ENCODE results near the gene EVA1C.
"Not testable (repeated sequence)": the region's sequence is repeated elsewhere in the genome, so short reads cannot be mapped to it uniquely, and the experiment has no call there.

The EVA1C gene

DNA sequence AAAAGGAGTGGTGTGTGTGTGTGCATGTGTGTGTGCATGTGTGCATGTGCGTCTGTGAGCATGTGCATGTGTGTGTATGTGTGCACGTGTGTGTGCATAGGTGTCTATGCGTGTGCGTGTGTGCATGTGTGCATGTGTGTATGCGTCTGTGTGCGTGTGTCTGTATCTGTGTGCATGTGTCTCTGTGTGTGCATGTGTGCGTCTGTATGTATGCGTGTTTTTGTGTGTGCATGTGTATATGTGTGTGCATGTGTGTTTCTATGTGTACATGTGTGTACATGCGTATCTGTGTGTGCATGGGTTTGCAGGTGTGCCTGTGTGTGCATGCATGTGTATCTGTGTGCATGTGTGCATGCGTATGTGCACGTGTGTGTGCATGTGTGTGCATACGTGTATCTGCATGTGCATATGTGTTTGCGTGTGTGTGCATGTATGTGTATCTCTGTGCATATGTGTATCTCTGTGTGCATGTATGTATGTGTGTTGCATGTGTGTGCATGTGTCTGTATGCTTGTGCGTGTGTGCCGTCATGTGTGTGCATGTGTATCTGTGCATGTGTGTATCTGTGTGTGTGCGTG, 94.9 kb downstream of the EVA1C start:
- DNase-seq: no peak

- not testable (repeated sequence) for DNase-seq
Measured at GRCh38 chr21:32508036-32508435, 95.5 kb downstream of the EVA1C start.

- DNase-seq: no peak
Measured at GRCh38 chr21:32508558-32508957, 96.1 kb downstream of the EVA1C start.

DNA sequence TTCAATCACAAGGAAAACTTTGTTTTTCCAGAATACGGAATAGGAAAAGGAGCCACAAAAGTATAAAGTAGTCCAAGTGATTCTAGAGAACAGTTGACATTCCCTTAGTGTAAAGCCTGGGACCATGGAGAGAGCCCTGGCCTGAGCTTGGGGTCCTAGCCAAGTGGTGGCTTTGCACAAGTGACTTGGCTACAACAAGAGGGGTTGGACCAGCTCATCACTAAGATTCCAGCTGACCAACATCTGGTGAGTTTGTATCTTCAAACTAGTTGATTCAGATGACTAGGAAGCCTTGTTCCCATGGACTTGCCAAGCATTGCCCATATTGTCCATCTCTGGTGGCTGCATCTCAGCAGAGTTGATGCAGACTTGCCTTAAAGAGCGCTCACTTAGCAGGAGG, 96.5 kb downstream of the EVA1C start:
- DNase-seq: not testable (repeated sequence)

GRCh38 chr21:32514275-32515055, 102.0 kb downstream of the EVA1C start:
- DNase-seq: no peak

DNA sequence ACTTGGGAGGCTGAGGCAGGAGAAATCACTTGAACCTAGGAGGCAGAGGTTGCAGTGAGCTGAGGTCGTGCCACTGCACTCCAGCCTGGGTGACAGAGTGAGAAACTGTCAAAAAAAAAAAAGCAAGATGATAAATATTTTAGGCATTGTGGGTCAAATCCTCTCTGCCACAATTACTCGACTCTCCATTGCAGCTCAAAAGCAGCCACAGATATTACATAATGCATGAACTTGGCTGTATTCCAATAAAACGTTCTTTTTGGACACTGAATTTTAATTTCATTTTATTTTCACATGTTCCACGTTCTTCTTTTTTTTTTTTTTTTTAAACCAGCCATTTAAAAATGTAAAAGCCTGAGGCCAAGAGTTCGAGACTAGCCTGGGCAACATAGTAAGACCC, 103.4 kb downstream of the EVA1C start:
- DNase-seq: no peak

GRCh38 chr21:32516756-32517649, 104.5 kb downstream of the EVA1C start:
- no peak for DNase-seq

DNA sequence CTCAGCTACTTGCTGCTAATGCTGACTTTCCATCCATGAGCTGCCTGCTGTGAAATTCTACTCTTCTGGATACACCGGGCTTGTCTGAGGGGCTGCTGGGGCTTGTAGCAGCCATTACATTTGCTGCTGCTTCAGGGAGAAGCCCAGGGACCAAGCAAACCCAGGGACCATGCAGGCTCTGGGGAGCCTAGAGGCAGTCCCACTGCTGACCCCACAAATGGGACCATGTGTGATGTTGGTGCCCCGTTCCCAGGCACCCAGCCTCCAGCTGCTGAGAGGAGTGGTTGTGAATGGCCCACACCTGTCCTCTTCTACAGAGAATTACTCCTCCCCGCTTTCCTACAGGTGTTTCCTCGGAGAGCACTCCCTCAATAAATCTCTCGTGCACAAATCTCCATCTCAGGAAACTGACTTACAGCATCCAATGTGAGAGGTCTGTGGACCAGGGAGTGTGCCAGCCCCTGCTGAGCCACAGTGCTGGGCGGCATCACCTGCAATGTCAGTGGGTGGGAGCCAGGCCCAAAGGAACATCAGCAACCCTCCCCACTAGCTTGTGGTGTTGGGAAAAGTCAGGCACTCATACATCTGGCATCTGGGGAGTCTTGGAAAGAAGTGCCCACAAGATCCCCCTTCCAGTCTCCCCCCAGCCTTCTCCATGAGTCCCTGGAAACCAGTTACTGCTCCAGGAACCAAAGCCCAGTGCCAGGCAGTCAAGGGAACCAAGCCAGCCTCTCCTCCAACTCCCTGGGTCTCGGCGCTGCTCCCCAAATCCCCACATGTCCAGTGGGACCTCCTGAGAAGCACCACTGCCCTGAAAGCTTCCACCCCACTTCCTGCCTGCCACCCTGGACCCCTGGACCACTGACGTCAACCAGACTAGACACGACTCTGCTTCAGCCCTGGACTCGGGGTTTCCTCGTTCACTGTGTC, 107.7 kb downstream of the EVA1C start:
- DNase-seq: no peak

DNA sequence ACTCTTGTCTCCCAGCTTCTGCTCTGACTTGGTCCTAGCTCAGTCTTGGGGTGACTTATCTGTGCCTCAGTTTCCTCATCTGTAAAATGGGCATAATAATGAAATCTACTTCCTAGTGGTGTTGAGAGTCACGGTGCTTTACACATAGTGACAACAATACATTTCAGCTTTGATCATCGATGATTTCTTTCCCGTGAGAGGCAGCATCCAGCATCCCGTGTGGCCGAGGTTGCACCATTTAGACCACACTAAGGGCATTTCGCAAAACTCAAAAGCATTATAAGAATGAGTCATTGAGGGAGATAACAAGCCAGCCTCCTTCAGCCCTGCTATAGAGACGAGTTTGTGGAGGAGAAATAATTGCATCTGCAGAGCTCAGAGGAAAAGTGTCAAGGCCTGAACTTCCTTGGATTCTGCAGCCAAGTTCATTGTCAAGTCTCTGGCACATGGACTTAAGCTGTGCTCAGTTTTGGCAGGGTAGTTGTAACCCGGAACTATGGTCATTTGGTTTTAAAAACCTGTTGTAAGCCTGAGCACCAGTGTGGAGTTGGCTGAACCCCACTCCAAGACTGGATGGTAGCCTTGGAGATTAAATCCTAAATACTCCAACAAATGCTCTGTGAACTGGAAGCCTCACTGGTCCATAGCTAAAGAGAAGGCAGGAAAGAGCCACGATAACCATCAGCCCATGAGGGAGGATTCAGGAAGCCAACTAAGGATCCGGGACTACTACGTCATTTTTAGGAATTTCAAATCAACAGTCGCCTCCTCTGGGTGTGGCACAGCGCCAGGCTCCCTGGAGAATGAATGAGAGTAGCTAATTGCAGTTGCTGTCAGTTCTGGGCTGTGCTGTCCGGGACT, 108.6 kb downstream of the EVA1C start:
- no peak for DNase-seq

DNA sequence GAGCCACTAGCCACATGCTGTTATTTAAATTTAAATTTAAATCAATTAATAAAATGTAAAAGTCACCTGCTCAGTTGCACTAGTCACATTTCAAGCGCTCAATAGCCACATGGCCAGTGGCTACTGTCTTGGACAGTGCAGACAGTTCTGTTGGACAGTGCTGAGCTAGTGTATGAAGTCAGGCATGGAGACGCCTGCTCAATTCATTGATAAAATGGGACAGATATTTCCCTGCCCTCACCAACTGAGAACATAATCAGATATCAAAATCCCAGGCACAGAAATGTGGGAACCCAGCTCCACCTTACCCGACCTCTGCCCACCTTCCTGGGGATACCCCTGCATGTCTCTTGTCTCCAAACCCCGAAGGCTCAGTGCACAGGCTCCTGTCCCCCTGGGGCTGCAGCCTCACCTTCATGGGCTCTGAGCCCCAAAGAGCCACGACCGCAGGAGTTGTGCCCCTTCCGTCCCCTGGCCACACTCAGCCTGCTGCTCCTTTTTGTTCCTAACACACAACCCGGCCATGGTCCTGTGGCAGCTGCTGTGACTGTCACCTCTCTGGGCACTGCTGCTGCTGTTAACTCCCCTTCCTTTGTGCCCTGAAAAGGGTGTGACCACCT, 109.3 kb downstream of the EVA1C start:
- no peak for DNase-seq

DNA sequence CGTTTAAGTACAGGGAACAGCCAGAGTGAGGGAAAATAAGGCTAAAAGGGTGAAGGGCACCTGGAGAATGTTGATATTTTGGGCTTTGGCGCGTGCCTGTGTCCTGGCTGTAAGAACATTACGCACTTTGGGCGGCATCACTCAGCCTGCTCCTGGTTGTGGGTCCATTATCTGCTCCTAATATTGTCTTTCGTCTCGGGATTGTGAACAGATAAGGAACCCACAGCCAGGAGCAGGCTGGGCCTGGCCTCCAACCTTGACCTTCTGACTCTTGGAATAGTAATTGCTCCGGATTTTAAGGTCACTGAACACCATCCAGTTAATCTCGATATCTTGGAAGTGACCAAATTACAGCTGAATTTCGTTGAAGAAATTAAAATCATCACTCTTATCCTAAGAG, 111.0 kb downstream of the EVA1C start:
- no peak for DNase-seq

DNA sequence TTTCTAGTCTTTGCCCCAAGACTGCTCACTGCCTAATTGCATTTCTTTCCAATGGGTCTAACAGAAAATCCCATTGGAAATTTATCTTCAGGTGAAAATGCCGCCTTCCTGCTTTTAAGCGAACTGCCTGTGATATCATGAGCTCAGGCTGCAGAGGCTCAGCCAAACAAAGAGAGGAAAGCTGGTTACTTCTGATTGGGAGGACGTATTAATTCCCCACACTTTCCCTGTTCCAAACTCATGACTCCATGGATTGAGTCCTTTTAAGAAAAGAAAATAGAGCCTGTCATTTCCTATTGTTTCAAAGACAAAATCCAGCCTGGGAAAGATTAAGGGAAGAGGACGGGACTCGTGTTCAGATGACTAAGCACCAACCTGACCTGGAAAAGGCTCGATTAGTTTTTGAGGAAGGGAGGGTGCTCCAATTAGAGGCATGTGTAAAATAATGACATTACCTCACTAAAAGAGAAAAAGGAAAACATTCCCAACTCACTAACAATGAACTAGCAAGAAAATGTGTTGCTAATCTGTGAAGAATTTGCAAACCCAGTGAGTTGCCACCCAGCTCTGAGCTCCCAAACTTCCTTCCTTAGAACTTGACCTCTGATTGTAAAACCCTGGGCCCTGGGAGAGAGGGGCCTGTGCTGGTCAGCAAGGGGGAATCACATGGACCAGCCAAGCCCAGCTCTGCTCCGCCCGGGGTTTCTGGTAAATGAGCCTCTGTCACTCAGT, 111.6 kb downstream of the EVA1C start:
- no peak for DNase-seq

GRCh38 chr21:32525282-32525681, 112.8 kb downstream of the EVA1C start:
- DNase-seq: no peak

- DNase-seq: no peak
Measured at GRCh38 chr21:32529679-32530078, 117.2 kb downstream of the EVA1C start.

GRCh38 chr21:32530809-32531208, 118.3 kb downstream of the EVA1C start:
- DNase-seq: not testable (repeated sequence)

DNA sequence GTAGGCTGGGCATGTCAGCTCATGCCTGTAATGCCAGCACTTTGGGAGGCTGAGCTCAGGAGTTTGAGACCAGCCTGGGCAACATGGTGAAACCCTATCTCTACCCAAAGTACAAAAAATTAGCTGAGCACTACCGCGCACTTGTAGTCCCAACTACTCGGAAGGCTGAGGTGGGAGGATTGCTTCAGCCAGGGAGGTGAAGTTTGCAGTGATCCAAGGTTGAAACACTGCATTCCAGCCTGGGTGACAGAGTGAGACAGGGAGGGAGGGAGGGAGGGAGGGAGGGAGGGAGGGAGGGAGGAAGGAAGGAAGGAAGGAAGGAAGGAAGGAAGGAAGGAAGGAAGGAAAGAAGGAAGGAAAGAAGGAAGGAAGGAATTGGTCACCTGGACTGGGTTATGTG, 119.1 kb downstream of the EVA1C start:
- DNase-seq: not testable (repeated sequence)

DNA sequence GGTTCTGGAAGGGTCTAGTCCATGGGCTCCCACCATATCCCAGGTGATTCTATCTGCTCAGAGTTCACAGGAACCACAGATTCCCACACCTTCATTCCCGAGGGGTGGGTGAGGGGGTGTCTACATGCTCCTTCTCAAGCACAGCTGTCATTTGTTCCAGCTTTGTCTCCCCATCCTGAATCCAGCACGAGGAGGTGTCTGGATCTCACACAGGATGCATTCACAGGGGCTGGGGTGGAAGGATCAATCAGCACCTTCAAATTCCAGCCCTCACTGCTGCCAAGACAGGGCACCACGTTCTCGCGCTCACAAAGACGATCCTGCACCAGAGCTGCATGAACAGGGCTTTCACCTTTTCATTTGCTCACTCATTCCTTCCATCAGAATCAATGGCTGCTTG, 120.1 kb downstream of the EVA1C start:
- no peak for DNase-seq

GRCh38 chr21:32533053-32533452, 120.5 kb downstream of the EVA1C start:
- DNase-seq: no peak

DNA sequence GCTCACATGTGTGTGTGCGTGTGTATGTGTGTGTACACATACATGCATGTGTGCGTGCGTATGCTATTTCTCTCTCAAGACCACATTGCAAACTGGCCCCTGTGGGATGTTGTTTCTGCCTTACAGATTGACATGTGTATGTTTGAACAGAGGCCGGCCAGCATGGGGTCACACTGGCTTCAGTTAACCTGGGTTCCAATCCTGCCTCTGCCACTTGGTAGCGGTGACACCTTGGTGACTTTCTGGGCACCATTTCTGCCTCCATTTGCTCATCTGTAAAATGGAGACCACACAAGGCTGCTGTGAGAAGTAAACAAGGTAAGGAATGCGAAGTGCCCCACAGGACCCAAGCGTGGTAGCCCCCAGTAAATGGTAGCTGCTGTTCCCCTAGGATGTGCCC, 121.1 kb downstream of the EVA1C start:
- no peak for DNase-seq

DNA sequence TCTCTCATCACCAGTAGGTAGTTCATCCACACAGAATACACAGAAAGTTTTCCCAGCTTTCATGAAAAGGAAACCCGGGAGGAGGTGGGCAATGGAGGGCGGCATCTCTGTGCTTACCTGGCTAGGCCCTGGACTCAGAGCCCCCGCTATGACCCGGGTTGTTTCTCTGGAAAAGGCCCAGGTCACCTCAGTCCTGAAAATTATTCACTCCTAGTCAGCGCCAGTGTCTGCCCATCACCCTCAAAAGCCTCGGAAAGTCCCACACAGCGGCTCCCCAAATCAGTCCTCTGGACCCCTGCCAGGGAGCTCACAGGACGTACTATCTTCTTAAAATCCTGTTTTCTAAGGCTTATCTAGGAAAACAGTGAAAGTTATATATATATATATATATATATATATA, 121.6 kb downstream of the EVA1C start:
- no peak for DNase-seq
